ENCODE measurements around the gene SLCO4C1. TPM values are rescaled to one million over a fixed set of nuclear protein-coding genes. Genes with fewer than 3 reads are reported as not detected.

The SLCO4C1 gene
- total and polyA plus RNA-seq, 2 of the 13 experiments (the other 11 are each of a cell fraction or from before 2014, with no cell fraction given): 1.3 to 7.8 TPM

DNA sequence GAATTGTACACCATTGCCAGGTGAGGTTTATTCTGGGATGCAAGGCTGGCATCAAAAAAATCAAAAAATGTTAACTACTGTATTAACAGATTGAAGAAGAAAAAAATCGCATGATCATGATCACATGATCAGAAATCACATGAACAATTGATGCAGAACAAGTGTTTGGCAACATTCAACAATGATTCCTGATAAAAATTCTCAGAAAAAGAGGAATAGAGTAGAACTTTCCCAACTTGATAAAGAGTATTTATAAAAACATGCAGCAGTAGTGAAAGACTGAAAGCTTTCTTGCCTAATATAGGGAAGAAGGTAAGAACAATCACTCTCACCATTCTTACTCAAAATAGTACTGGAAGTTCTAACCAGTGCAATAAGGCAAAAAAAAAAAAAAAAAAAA, 16.4 kb downstream of the SLCO4C1 start:
- no TSS peak for BruUV-seq (replicated peaks)
- no peak for FAIRE-seq

More for the DNA sequence above, 16.4 kb downstream of the SLCO4C1 start:
- POLR2A ChIA-PET: no interaction called here
- H3K27ac ChIP-seq (ENCODE audit: extremely low read length, insufficient read depth, low read length): no peak overlapping the region
- in situ Hi-C loops (cut with HindIII; ENCODE audit: extremely low pct_ligation_motif_present, low pct_unique_long_range_greater_than_20kb) (no loop called here), intact Hi-C loops (cut with micrococcal nuclease; ENCODE audit: unreplicated experiment) (no loop called here)
- H4K20me1 ChIP-seq (ENCODE audit: insufficient read depth, low read length): no peaks in the 10 kb centered on the region
- no peak overlapping the region for H2AFZ ChIP-seq (ENCODE audit: low read length)
- CTCF ChIA-PET (ENCODE audit: low intra/inter-chr PET ratio, low total read pairs): no interaction called here
- H3K9ac ChIP-seq (ENCODE audit: insufficient read depth, low read depth, low read length): no peak overlapping the region
- no peaks in the 10 kb centered on the region for H3K27me3 ChIP-seq (ENCODE audit: control insufficient read depth in 1 of 2, insufficient read depth in 2 of 2, low read length in 2 of 2)
- no peak overlapping the region for H3K4me3 ChIP-seq (replicated peaks in 1 of 3; ENCODE audit: insufficient read depth in 1 of 3, low read depth in 2 of 3, low read length in 3 of 3)
- no peaks in the 10 kb centered on the region for H3K9me3 ChIP-seq (ENCODE audit: low read length)
- WGBS (ENCODE audit: low lambda C conversion rate): 53% methylated on average over 1 of the region's 1 CpG
- no peak for DNase-seq (ENCODE audit: low spot score)
- H3K4me2 ChIP-seq (ENCODE audit: low read depth, low read length): no peak overlapping the region
- TF ChIP-seq ZNF207 (IDR thresholded peaks at IDR 0.05; ENCODE audit: borderline replicate concordance): no peak
- TF ChIP-seq HDAC2 (CRISPR knock-in tag; IDR thresholded peaks at IDR 0.05): no peak
- no peak for TF ChIP-seq ZNF879 (CRISPR knock-in tag; IDR thresholded peaks at IDR 0.05)
- TF ChIP-seq GATAD2A (CRISPR knock-in tag; IDR thresholded peaks at IDR 0.05): no peak
- TF ChIP-seq PPARG (CRISPR knock-in tag; conservative IDR thresholded peaks at IDR 0.05): no peak
- TF ChIP-seq, protein P1, sequence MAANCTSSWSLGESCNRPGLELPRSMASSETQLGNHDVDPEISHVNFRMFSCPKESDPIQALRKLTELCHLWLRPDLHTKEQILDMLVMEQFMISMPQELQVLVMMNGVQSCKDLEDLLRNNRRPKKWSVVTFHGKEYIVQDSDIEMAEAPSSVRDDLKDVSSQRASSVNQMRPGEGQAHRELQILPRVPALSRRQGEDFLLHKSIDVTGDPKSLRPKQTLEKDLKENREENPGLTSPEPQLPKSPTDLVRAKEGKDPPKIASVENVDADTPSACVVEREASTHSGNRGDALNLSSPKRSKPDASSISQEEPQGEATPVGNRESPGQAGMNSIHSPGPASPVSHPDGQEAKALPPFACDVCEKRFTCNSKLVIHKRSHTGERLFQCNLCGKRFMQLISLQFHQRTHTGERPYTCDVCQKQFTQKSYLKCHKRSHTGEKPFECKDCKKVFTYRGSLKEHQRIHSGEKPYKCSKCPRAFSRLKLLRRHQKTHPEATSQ (CRISPR knock-in tag; IDR thresholded peaks at IDR 0.05; ENCODE audit: borderline replicate concordance): no peak
- TF ChIP-seq, protein P2, sequence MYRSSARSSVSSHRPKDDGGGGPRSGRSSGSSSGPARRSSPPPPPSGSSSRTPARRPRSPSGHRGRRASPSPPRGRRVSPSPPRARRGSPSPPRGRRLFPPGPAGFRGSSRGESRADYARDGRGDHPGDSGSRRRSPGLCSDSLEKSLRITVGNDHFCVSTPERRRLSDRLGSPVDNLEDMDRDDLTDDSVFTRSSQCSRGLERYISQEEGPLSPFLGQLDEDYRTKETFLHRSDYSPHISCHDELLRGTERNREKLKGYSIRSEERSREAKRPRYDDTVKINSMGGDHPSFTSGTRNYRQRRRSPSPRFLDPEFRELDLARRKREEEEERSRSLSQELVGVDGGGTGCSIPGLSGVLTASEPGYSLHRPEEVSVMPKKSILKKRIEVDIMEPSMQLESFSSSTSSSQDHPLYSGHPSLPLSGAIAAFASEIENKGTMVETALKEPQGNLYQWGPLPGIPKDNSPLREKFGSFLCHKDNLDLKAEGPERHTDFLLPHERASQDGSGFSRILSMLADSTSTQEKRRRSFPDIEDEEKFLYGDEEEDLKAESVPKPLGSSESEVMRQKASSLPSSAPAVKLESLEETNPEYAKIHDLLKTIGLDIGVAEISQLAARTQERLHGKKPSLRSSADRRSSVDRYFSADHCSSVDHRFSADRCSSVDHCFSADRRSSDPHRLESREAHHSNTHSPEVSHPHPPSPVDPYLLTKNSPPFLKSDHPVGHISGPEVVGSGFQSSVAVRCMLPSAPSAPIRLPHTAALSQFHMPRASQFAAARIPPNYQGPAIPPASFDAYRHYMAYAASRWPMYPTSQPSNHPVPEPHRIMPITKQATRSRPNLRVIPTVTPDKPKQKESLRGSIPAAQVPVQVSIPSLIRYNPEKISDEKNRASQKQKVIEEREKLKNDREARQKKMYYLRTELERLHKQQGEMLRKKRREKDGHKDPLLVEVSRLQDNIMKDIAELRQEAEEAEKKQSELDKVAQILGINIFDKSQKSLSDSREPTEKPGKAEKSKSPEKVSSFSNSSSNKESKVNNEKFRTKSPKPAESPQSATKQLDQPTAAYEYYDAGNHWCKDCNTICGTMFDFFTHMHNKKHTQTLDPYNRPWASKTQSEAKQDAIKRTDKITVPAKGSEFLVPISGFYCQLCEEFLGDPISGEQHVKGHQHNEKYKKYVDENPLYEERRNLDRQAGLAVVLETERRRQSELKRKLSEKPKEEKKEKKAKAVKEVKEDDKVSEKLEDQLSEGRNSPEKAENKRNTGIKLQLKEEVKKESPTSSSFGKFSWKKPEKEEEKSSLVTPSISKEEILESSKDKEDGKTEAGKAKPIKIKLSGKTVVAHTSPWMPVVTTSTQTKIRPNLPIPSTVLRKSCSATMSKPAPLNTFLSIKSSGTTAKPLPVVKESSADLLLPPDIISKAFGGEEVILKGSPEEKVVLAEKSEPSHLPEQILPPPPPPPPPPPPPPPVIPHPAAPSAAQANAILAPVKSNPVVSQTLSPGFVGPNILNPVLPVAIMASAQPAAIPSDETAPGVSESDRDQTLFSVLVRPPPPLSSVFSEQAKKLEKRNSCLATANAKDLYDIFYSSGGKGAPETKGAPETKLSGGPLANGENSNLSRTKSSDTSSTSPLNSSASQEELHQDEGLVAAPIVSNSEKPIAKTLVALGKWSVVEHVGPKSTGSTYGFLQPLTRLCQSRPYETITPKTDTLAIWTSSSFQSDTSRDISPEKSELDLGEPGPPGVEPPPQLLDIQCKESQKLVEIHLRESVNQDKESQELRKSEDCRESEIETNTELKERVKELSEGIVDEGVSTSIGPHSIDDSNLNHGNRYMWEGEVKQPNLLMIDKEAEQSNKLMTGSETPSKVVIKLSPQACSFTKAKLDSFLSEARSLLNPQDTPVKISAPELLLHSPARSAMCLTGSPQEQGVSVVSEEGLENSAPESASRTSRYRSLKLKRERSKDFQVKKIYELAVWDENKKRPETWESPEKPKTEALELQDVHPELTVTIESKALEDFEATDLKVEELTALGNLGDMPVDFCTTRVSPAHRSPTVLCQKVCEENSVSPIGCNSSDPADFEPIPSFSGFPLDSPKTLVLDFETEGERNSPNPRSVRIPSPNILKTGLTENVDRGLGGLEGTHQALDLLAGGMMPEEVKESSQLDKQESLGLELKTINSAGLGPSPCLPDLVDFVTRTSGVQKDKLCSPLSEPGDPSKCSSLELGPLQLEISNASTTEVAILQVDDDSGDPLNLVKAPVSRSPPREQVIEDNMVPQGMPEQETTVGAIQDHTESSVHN (CRISPR knock-in tag; IDR thresholded peaks at IDR 0.05): no peak
- no peak for TF ChIP-seq MED8 (CRISPR knock-in tag; IDR thresholded peaks at IDR 0.05; ENCODE audit: insufficient replicate concordance)
- TF ChIP-seq ZNF205 (CRISPR knock-in tag; IDR thresholded peaks at IDR 0.05): no peak
- TF ChIP-seq, protein P3, sequence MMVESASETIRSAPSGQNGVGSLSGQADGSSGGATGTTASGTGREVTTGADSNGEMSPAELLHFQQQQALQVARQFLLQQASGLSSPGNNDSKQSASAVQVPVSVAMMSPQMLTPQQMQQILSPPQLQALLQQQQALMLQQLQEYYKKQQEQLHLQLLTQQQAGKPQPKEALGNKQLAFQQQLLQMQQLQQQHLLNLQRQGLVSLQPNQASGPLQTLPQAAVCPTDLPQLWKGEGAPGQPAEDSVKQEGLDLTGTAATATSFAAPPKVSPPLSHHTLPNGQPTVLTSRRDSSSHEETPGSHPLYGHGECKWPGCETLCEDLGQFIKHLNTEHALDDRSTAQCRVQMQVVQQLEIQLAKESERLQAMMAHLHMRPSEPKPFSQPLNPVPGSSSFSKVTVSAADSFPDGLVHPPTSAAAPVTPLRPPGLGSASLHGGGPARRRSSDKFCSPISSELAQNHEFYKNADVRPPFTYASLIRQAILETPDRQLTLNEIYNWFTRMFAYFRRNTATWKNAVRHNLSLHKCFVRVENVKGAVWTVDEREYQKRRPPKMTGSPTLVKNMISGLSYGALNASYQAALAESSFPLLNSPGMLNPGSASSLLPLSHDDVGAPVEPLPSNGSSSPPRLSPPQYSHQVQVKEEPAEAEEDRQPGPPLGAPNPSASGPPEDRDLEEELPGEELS (CRISPR knock-in tag; IDR thresholded peaks at IDR 0.05): no peak
- H3K4me1 ChIP-seq (ENCODE audit: insufficient read depth, low read length): no peaks in the 10 kb centered on the region
- H3K79me2 ChIP-seq (ENCODE audit: insufficient read depth, low read length): no peaks in the 10 kb centered on the region
- 0 out of 5 replicates have a peak, but pooled peaks cover 0 to 2% of the 10 kb centered on the region in 2 experiments for H3K36me3 ChIP-seq (replicated peaks in 1 of 2; ENCODE audit: control insufficient read depth in 1 of 2, insufficient read depth in 2 of 2, low read length in 2 of 2)
- ATAC-seq: no peak
